ENCODE results near the gene CACNA2D3. TPM values are rescaled to one million over a fixed set of nuclear protein-coding genes. Genes with fewer than 3 reads are reported as not detected.

Gene CACNA2D3
- total RNA-seq, 1 donor from 2014 or later: 4.7 TPM

DNA sequence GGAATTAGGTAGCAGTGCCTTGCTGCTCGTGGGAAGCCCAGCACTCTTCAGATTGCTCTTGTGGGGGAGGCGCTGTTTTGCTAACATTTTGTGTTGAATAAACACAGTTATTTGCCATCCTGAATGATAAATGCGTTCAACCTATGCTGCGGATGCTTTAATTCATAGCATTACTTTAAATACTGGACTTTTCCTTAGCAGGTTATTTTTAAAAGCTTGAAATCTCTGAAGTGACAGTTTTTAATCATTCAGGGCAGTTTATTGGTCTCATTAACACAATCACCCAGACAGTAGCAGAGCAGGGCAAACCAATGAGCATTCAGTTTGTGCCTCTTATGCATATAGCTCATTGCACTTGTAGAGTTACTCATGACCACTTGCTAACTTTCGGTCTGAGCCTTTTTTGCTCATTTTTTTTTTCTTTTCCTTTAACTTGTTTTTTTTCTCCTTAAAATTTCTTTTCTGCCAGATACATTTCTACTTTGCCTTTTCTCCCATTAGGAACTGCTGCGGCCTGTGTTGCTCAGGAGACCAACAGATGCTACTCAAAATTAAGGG, 5.2 kb downstream of the CACNA2D3 start:
- DNase-seq (ENCODE audit: low spot score): no peak

DNA sequence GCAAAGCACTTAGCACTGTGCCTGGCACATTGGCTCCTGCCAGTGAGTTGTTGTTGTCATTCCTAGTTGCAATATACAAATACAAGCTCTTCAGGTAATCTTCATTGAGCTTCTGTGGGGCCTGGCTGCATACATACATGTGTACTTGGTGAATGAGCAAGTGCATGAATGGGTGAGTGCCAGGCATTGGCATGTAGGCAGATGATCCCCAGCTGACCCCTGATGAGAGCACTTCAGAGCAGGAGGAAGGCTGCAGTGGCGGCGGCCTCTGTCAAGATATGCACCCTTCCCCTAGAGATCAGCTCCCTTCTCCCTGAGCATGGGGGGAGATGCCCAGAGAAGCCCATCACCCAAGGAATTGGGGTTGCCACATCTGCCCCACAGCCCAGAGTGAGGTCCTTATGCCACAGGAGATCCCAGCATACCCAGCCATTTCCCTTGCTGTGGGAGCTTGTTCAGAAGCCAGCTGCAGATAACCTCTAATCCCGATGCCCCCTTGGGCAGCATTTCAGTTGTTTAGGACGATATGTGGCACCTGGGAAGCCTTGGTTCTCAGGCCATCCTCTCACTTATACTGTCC, 8.8 kb downstream of the CACNA2D3 start:
- DNase-seq (ENCODE audit: low spot score): no peak

DNA sequence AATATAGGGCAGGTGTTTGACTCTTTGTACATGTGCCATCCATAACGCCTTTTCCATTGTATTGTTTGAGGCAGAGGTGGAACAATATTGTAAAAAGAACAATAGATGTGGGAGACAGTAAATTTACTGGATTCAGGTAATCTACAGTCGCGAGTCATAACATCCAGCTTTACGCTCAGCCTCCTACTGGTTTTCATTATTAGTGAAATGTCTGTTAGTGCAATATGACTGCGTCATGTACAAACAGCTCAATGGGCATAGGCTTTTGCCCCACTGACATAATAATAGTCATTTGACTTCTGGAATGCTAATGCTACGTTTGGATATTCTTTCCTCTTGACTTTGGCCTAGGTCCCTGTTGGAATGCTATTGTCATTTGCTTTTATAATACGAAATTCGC, 9.5 kb downstream of the CACNA2D3 start:
- DNase-seq (ENCODE audit: low spot score): no peak

DNA sequence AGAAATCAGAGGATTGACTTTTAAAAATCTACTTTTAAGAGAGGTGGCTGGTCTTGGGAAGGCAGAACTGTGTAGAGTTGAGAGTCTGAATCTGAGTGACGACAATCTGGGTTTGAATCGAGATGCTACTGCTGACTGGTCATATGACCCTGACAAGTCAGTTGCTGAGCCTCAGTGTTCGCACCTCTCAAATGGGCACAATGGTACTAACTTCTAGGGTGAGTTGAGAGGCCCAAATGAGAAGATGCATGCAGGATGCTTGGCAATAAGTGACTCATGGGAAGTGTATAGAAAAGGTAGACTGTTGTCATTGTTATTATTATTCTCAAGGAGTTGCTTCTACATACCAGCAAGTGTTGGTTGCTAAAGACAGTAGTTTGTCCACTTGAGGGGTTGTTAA, 10.3 kb downstream of the CACNA2D3 start:
- DNase-seq (ENCODE audit: low spot score): no peak

DNA sequence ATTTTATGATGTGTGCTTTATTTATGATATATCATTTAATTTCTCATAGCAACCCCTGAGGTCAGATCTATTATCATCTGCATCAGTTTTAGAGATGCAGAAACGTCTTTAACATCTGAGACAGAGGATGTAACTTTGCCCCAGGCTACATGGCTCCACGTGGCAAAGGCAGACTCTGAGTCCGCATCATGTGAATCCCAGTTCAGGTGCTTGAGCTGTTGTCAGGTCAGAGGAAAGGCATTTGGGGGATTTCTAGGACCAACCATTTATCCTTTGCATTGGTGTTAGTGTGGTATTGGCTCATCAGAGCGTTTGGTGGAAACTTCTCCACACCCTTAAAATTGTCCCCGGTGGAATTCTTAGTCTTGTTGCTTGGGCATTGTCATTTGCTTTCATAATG, 10.8 kb downstream of the CACNA2D3 start:
- DNase-seq (ENCODE audit: low spot score): no peak

DNA sequence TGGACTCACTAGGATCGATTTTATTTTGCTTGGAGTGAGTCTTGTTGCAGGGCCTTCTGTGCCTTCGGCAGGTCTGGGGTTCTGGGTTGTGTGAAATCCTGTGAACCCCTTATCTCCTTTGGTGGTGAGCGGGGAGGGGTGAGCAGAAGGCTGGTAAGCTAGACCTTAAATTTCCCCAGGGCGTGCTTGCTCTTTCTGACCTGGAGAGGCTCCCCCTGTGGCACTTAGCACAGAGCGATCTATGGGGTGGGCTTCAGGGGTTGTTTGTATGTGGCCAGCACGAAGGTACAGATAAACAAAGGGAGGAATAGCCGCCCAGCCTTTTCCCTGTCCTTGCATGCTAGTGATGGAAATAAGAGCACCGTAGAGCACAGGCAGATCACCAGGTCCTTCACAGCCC, 11.8 kb downstream of the CACNA2D3 start:
- DNase-seq (ENCODE audit: low spot score): no peak

DNA sequence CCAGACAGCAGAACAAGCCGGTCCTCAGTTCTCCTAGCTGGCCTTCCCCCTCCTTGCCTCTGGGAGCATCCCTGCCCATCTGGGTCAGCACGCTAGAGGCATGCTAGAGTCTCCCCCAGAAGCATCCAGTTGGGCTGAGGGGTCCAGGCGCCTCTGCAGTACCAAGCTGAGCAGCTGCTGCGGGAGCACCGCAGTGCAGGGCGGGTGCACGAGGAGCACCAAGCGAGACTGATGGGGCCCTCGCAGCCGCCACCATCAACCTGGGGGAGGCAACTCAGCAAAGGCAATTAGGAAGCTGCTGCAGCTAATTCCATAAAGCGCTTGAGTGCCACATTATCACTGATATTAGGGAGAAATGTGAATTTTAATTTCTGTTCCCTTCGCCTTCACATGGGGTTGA, 12.4 kb downstream of the CACNA2D3 start:
- no peak for DNase-seq (ENCODE audit: low spot score)

DNA sequence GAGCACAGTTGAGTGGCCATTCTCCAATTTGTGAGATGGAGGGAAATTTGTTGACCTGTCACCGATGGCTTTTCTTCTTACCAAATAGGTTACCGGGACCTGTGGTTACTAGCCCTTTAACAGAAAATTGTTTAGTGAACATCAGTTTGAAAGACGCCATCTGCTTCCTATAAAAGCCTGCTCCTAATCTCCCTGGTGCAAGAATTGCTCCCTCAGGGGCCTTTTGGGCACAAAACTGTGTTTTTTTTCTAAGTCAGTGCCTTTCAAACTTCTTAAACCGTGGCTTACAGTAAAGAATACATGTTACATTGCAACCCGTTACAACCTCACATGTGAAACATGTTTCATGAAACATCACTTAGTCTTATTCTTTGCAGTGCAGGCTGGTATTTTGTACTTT, 15.0 kb downstream of the CACNA2D3 start:
- no peak for DNase-seq (ENCODE audit: low spot score)

DNA sequence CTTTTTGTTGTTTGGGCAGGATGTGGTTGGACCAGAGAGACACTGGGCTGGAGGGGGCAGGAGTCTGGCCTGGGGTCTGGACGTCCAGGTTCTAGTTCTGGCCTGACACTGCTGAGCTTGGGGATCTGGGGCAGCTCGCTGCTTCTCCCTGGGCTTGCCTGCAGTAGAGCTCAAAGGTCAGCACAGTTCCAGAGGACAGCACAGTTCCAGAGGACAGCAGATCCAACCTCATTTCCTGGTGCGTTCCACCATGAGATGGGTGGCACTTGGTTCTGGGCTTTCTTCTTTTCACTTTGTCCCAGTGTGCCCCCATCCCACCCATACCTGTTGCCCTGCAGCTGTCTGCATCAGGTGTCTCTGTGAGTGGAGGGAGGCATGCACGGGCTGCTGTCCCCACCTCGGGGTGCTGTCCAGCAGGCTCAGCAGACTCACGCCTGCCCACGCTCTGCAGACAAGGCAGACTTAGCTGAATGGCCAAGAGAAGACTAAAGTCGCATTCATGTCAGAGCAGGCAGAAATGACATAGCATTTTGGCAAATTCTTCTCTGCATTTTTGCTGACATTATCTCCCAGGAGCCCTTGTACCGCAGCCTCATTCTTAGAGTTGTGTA, 16.7 kb downstream of the CACNA2D3 start:
- no peak for DNase-seq (ENCODE audit: low spot score)

DNA sequence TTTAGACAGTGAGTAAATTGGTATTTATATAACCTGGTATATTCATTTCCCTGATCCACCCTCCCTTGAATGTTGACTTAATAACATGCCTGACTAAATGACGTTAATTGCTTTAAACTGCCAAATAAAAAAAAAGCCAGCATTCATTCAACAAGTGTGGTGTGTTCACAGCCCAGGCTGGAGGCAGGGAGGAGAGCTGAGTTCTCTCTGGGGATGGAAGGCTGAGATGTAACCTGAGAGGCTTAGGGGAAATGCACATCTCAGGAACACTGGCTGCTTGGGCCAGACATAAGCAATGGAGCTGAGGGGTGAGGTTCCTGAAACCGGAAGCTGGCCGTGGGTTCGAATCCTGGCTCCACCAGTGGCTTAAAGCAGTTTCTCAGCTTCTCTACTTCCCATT, 17.3 kb downstream of the CACNA2D3 start:
- no peak for DNase-seq (ENCODE audit: low spot score)

DNA sequence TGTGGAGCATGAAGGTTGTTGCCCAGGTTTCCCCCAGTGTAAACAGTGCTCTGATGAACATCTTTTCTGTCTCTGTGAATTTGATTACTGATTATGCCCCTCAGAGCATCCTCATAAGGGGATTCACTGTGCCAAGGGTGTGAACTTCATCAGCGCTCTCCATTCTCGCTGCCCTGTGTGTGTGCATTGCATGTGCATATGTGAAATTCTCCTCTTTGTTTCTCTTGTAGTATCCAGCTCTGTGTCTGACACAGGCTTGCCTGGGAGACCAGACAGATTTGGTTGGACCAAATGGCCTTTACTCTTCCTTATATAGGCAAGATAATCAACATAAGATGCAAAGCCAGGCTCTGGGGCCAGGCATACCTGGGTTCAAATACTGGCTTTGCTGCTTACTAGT, 21.9 kb downstream of the CACNA2D3 start:
- DNase-seq (ENCODE audit: low spot score): no peak

DNA sequence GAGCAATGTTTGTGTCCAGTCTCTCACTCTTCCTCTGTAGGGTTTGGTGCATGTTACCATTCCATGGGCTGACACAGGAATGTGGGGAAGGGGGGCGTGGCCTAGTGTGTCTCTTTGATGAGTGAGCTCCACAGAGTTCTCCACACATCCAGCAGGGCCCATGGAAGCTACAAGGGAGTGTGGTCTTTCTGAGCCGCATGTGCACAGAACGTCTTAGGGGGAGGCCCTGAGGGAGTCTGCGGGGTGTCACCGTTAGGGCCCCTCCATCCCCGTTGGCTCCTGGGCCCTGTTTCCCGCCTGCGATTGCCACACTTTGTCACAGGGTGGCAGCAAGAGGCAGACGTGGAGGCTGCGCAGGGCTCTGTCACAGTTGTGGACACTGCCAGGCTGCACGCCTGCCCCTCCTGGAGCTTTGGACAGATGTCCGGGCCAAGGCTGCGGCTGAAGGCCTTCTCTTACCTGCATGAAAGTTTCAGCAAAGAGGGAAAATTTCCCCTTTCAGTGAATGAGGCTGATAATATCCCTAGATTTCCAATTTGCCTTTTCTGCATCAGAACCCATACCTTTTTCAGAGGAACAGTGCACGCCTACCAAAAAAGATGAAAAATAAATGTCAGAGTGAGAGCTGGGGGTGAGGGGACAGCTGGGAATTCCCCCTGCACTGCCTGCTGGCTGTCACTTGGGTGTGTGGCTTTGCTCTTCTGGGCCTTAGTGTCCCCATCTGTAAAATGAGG, 24.3 kb downstream of the CACNA2D3 start:
- peak; percentile 29 for DNase-seq (ENCODE audit: low spot score)

DNA sequence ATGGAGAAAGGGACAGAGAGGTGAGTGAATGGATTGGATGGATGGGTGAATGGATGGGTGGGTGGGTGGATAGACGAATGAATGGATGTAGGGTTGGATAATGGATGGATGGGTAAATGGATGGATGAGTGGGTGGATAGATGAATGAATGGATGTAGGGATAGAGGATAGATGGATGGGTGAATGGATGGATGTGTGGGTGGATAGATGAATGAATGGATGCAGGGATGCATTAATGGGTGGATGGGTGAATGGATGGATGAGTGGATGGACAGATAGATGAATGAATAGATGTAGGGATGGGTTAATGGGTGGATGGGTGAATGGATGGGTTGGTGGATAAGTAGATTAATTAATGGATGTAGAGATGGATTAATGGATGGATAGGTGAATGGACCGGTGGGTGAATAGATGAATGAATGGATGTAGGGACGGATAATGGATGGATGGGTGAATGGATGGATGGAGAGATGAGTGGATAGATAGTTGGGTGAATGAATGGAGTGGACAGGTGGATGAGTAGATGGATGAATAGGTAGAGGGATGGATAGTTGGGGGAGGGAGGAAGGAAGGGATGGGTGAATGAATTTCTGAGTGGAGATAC, 28.6 kb downstream of the CACNA2D3 start:
- no peak for DNase-seq (ENCODE audit: low spot score)

DNA sequence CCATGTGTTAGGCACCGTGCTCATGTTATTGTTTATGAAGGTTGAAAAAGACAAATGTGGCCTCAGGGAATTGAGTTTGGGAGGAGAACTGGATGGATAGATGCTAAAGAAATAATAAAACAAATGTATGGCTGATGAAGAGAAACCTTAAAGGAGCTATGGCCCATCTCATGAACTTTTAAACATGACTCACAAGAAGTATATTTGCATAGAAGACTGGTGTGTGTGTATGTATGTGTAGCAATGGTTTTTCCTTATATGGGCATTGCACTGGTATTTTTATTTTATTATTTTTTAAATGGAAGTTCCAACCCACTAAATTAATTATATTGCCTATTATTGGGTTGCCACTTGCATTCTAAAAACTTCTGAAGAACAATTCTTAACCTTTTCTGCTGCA, 31.1 kb downstream of the CACNA2D3 start:
- DNase-seq (ENCODE audit: low spot score): no peak

DNA sequence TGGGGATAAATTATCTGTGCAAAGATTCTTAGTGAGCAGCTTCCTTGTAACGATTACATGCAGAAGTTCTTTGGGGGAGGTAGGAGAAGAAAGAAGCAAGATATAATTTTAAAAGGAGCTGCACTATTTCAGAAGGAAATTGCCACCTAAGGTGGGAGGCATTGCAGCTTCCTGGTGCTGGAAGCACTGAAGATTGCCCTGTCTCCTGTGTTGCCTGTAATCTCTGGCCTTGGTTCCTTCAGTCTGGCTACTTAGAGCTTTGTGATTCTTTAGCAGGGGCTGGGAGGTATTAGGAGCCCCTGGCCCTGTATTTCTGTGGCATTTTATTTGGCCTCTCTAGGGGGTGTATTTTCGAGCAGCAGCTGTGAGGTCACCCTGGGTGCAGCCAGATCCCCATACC, 35.5 kb downstream of the CACNA2D3 start:
- no peak for DNase-seq (ENCODE audit: low spot score)

DNA sequence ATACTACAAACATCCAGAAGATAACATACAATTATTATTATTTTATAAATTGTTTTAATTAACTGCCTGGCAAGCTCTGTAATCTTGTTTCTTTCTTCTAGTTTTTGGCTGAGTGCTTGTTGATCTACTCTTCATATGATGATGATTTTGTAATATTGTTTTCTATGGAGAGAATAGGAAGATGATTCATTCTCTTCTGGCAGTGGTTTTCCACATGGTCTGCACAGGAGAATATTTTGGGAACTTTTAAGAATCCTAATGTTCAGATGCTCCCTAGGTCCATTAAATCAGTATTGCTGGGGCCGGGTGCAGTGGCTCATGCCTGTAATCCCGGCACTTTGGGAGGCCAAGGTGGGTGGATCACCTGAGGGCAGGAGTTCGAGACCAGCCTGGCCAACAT, 37.6 kb downstream of the CACNA2D3 start:
- DNase-seq (ENCODE audit: low spot score): no peak

DNA sequence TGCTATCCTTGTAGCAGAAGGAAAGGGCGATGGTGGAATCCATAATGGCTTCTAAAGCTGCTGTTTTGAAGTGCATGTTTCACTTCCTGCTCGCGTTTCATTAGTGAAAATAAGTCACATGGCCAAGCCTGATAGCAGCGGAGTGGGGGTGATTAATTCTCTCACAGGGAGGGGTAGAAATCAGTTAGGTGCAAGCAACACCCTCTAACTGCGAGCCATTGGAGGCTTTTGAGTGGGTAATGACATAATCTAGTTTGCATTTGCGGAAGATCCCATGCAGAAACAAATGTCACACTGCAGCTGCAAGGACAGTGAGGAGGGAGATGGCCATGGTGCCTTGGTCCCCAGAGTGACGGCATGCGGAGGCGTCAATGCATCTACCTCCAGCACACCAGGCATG, 41.1 kb downstream of the CACNA2D3 start:
- DNase-seq (ENCODE audit: low spot score): no peak

DNA sequence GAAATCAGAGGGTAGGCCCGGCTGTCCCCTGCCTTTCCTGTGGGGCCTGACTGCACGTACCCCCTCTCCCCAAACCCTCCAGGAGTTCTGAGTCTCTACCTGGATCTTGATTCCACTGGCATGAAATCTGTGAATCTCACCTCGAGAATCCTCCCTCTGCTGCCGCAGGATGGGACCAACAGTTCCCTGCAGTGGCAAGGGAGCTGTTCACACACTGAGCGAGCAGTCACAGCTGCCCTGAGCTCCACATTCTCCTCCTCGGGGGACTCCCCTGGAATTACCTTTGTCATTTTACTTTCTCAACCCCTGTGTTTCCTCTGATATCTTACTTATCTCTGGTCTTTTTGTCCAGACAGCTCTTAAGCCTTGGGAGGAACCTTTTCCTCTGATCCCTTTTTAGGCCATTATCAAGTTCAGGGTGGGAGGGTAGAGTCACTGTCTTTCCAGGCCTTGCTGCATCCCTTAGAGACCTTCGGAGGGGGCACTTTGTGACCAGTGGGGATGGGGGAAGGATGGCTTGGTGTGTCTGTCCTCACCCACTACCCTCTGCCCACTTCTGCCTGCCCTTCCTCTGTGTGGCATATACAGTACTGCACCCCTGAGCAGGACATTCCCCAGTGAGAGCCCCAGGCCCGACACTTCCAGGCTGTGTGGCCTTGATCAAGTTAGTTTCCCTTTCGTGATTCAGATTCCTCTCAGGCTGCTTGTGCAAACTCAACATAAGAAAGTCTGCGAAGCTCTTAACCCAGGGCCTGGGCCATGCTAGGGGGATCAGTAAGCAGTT, 42.0 kb downstream of the CACNA2D3 start:
- DNase-seq (ENCODE audit: low spot score): no peak

DNA sequence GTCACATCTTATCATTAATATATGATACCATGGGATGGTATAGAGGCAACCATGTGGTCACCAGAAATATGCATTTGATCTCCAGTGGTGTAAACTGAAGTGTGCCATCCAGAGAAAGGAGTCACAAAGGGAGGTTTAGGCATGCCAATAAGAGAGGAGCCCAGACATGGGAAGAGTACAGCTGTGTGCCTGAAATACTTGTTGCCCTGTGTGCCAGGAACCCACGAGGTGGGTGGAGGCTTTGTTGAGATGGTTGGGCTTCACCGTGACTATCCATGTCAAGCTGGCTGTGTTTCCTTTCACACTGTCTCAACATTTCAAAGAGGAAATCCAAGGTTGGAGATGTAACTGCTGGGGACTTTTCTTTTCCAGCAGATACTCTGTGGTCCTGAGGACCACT, 43.5 kb downstream of the CACNA2D3 start:
- no peak for DNase-seq (ENCODE audit: low spot score)

DNA sequence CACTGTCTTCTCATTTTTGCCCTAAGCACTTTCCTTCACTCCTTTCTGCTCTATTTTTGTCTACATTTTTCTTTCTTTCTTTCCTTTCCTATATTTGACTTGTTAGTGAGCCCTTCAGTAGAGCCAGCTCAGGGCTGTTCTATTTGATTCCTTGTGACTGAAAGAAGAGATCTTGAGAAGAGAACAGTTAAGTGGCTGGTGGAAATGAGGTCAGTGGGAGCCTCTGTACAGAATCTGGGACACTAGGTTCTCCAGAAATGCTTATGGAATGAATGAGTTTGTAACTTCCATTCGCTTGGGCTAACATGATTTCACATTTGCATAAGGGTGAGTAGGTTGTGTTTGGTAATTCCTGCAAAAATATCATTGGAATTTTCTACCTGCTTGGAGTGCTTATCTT, 45.6 kb downstream of the CACNA2D3 start:
- no peak for DNase-seq (ENCODE audit: low spot score)

DNA sequence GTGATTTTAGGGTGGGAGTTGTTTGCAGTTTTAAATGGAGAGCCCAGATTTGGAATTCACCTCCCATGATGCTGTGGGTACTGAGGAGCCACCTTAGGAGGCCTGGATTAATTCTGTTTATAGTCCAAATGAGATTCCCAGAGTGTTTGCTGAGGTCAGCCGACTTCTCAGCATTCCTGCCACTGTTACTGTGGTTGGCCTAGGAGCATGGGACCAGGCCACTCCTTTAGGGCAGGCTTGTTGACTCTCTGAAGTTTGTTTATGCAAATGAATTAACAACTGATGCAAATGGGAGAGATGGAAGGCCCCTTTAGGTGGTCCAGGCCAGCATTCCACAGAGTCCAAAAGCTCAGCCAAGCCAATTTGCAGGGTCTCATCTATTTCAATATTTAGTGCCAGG, 46.1 kb downstream of the CACNA2D3 start:
- DNase-seq (ENCODE audit: low spot score): no peak

DNA sequence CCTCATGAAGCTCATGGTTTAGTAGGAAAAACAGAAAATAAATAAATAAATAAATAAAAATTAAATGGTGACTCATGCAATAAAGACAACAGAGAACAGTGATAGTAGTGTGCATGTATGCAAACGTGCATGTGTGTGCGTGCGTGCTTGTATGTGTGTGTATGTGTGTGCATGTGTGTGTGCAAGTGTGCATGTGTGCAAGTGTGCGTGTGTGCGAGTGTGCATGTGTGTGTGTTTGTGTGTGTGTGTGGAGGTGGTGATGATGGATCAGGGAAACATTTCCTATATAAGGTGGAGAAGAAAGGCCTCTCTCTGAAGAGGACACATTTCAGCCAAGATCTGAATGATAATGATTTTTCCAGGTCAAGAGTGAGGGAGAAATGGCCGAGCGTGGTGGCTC, 47.2 kb downstream of the CACNA2D3 start:
- no peak for DNase-seq (ENCODE audit: low spot score)
